NB4 (cell line): ENCODE results near the gene IL23A.

ENCODE experiments used
- CTCF ChIP-seq: IDR thresholded peaks from one replicate; pipeline ENCODE4 v1.5.1; 2012; ENCODE audit warnings: low read depth, low read length
- MYC ChIP-seq: IDR thresholded peaks from 2 replicates; pipeline ENCODE4 v1.6.1; 2011; ENCODE audit warnings: low read depth, low read length
- POLR2A ChIP-seq: IDR thresholded peaks from 2 replicates; pipeline ENCODE4 v1.6.1; 2011; ENCODE audit warnings: mild to moderate bottlenecking; ENCODE audit not compliant: insufficient read length; ENCODE audit errors: extremely low read depth
- TF ChIP-seq, protein P1 (sequence below): IDR thresholded peaks from 2 replicates; pipeline ENCODE4 v1.6.1; 2011; ENCODE audit warnings: low read depth, low read length

DNA sequence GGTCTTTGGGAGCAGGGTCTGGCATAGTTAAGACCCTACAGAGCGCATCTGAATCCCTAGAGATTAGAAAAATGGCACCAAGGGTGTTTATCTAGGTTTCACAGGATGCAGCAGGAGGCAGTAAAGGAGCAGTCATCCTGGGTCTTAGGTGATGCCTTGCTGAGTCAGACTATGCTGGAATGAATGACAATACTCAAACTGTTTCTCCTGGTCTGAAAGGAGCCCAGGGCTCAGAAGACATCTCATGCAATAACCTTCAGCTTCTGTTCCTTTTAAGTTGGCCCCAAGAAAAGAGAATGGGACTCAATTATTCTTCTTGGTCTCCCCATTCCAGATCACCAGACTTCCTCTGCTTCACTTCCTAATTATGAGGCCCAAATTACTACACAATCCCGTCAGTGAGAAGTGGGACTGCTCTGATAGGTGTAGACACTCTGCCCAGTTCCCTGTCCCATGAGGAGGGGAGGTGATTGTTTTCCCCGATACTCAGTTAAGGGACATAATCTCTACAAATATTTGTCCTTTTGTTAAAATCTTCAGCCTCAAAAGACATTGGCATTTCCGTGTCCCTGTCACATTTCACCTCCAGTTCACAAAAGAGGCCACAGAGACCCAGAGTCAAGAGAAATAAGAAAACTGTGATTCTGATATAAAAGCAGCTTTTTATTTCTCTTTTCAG is 38.8 kb downstream of the IL23A start:
- no peak for TF ChIP-seq CTCF
- TF ChIP-seq POLR2A: no peak
- TF ChIP-seq, protein P1, sequence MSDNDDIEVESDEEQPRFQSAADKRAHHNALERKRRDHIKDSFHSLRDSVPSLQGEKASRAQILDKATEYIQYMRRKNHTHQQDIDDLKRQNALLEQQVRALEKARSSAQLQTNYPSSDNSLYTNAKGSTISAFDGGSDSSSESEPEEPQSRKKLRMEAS: no peak
- TF ChIP-seq MYC: no peak
